A673 (cell line): ENCODE measurements around the gene LILRB3. TPM values are rescaled to one million over a fixed set of nuclear protein-coding genes. Genes with fewer than 3 reads are reported as not detected.

ENCODE experiments used
- BruUV-seq: library from RNA; stranded (reverse); fragments of 400-500 nt; replicated peaks from 2 replicates; lab custom pipeline; 2021; lab: Mats Ljungman, UMichigan
- CTCF ChIA-PET: fragments of 300-600 bp; sonication (Branson Sonifier 250); formaldehyde crosslinking; loops from one replicate; lab custom pipeline; 2022; ENCODE audit warnings: antibody characterized with exemption; lab: Charles Lee
- POLR2A ChIA-PET: fragments of 300-600 bp; sonication (Branson Sonifier 250); formaldehyde crosslinking; loops from one replicate; lab custom pipeline; 2022; ENCODE audit warnings: antibody characterized with exemption; ENCODE audit not compliant: low non-redundant PET; lab: Charles Lee
- DNase-seq: peaks from one replicate; pipeline ENCODE4 v3.0.0-alpha.2; 2015; ENCODE audit warnings: low spot score
- H3K27ac ChIP-seq: fragments of 200-600 bp; sonication (generic); 2 replicates; pipeline ENCODE4 v1.5.1; 2016; ENCODE audit warnings: mixed run types, low read depth, mild to moderate bottlenecking, mixed read lengths, antibody characterized with exemption, low read length; ENCODE audit not compliant: poor library complexity, severe bottlenecking
- H3K27me3 ChIP-seq: fragments of 200-600 bp; sonication (generic); replicated peaks from 2 replicates; pipeline ENCODE4 v1.6.1; 2017; ENCODE audit warnings: mixed run types, low read depth, mild to moderate bottlenecking, mixed read lengths, antibody characterized with exemption, low read length; ENCODE audit not compliant: insufficient read depth, poor library complexity
- H3K36me3 ChIP-seq: fragments of 200-600 bp; sonication (generic); 2 replicates; pipeline ENCODE4 v1.6.1; 2016; ENCODE audit warnings: mixed run types, mild to moderate bottlenecking, mixed read lengths, antibody characterized with exemption, low read length; ENCODE audit not compliant: insufficient read depth, poor library complexity, severe bottlenecking
- H3K4me1 ChIP-seq: fragments of 200-600 bp; sonication (generic); 2 replicates; pipeline ENCODE4 v1.6.1; 2017; ENCODE audit warnings: mixed run types, mild to moderate bottlenecking, mixed read lengths, antibody characterized with exemption, low read length; ENCODE audit not compliant: insufficient read depth, poor library complexity, severe bottlenecking
- H3K4me3 ChIP-seq: fragments of 200-600 bp; sonication (generic); 2 replicates; pipeline ENCODE4 v1.5.1; 2016; ENCODE audit warnings: low read depth, mixed run types, mild to moderate bottlenecking, mixed read lengths, low read length; ENCODE audit not compliant: poor library complexity, severe bottlenecking
- H3K9me3 ChIP-seq: fragments of 200-600 bp; sonication (generic); 2 replicates; pipeline ENCODE4 v1.6.1; 2016; ENCODE audit warnings: mixed run types, low read depth, mild to moderate bottlenecking, mixed read lengths, antibody characterized with exemption, low read length; ENCODE audit not compliant: poor library complexity, severe bottlenecking
- CTCF ChIP-seq: fragments of 300-800, 200-600 bp; sonication (generic); conservative IDR thresholded peaks from 2 replicates; pipeline ENCODE4 v1.5.1; 2017; ENCODE audit warnings: low read depth, mild to moderate bottlenecking, antibody characterized with exemption, low read length, moderate library complexity, mixed read lengths
- EZH2 ChIP-seq: fragments of 200-600 bp; sonication (generic); IDR thresholded peaks from 2 replicates; pipeline ENCODE4 v1.6.1; 2017; ENCODE audit warnings: borderline replicate concordance, low read depth, mild to moderate bottlenecking, mixed read lengths, antibody characterized with exemption, low read length; ENCODE audit not compliant: poor library complexity, severe bottlenecking
- intact Hi-C: fragments of 100-400 bp; cut with micrococcal nuclease; formaldehyde crosslinking; loops from one replicate; pipeline ENCODE4 v1.10.0; 2022; ENCODE audit not compliant: unreplicated experiment
- total RNA-seq: library from RNA; stranded (reverse); gene quantifications from 2 replicates; pipeline ENCODE4 v1.2.3, GENCODE V29; 2021

The LILRB3 gene
- total RNA-seq, 1 experiment from 2014 or later = not detected

GRCh38 chr19:54209811-54210494, 12.9 kb downstream of the LILRB3 start:
- peak; percentile 94 for DNase-seq
- Histone ChIP-seq H3K9me3 (no peaks in the 10 kb centered on the region), H3K4me1 (peaks cover 22% of the 10 kb centered on the region), H3K27me3 (no peaks in the 10 kb centered on the region), H3K36me3 (peaks cover 37% of the 10 kb centered on the region), H3K27ac (peak overlapping the region; percentile 34), H3K4me3 (no peak overlapping the region)
- TF ChIP-seq EZH2 = no peak
- no peak for TF ChIP-seq CTCF
- ChIA-PET POLR2A (no interaction called here), CTCF (interaction anchor here (1.2 kb wide), 1 partner anchor 56 kb away, joined by 4 read pairs; no protein-coding TSS in a partner anchor)
- BruUV-seq = no TSS peak
- intact Hi-C loops = no loop called here

- Histone ChIP-seq H3K36me3 (peaks cover 44% of the 10 kb centered on the region), H3K4me3 (no peak overlapping the region)
- intact Hi-C loops = no loop called here
Observed at GRCh38 chr19:54209058-54209810, 13.6 kb downstream of the LILRB3 start.

GRCh38 chr19:54208784-54209057, 14.1 kb downstream of the LILRB3 start:
- no TSS peak for BruUV-seq
- TF ChIP-seq CTCF = no peak
- no peak for TF ChIP-seq EZH2
- CTCF ChIA-PET = no interaction called here
- intact Hi-C loops = no loop called here
- POLR2A ChIA-PET = no interaction called here
- H3K27ac ChIP-seq = no peak overlapping the region
- no peaks in the 10 kb centered on the region for H3K27me3 ChIP-seq
- H3K4me1 ChIP-seq = peaks cover 34% of the 10 kb centered on the region
- no peak overlapping the region for H3K4me3 ChIP-seq
- H3K36me3 ChIP-seq = peaks cover 50% of the 10 kb centered on the region
- H3K9me3 ChIP-seq = no peaks in the 10 kb centered on the region
- DNase-seq = no peak

More at GRCh38 chr19:54209058-54209810, 13.6 kb downstream of the LILRB3 start:
- TF ChIP-seq EZH2 = no peak
- no peak for TF ChIP-seq CTCF
- CTCF ChIA-PET = interaction anchor here (1.2 kb wide), 1 partner anchor 57 kb away, joined by 4 read pairs; no protein-coding TSS in a partner anchor
- Histone ChIP-seq H3K9me3 (no peaks in the 10 kb centered on the region), H3K27me3 (no peaks in the 10 kb centered on the region), H3K4me1 (peaks cover 30% of the 10 kb centered on the region), H3K27ac (peak overlapping the region; percentile 34)
- DNase-seq = no peak
- BruUV-seq = no TSS peak
- POLR2A ChIA-PET = no interaction called here
